ENCODE measurements around the gene ZP1. TPM values are rescaled to one million over a fixed set of nuclear protein-coding genes. Genes with fewer than 3 reads are reported as not detected.

Gene ZP1
- 0.37 and 0.98 TPM in 2 replicates for total RNA-seq

GRCh38 chr11:60866911-60867870 is at the start of gene ZP1:
ZP1 (plus strand) TSS chr11:60867542; CDS start chr11:60867562, 20 bp downstream.

DNA sequence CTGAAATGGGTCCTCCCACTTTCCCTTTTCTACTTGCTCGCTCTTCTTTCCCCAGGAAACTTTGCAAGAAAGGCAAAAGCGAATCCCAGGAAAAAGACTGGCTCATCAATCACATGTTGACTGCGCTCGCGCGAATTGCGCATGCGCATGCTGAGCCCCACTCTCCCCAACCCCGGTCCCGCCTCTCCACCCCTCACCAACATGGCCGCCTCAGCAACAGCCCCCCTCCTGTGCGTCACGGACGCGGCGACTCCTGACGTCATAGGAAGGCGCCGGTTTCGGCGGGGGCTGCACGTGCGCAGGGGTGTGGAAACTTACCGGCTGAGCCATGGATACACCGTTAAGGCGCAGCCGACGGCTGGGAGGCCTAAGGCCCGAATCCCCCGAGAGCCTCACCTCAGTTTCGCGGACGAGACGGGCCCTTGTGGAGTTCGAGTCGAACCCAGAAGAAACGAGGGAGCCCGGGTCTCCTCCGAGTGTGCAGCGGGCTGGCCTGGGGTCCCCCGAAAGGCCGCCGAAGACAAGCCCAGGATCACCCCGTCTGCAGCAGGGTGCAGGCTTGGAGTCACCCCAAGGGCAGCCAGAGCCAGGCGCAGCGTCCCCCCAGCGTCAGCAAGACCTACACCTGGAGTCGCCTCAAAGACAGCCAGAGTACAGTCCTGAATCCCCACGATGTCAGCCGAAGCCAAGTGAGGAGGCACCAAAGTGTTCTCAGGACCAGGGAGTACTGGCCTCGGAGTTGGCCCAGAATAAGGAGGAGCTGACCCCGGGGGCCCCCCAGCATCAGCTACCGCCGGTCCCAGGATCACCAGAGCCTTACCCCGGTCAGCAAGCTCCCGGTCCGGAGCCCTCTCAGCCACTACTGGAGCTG is 25.3 kb upstream of the ZP1 start, which contains the start of gene CCDC86:
Gene CCDC86, plus strand, starts transcription at position 317 of the 871 bp plus-strand sequence. Its CDS starts 12 bp downstream, at position 329.

GRCh38 chr11:60855726-60856633 is 11.4 kb upstream of the ZP1 start, which contains the start of gene PTGDR2:
PTGDR2 (minus strand) TSS chr11:60855950; CDS start chr11:60853722, 2,228 bp downstream.

DNA sequence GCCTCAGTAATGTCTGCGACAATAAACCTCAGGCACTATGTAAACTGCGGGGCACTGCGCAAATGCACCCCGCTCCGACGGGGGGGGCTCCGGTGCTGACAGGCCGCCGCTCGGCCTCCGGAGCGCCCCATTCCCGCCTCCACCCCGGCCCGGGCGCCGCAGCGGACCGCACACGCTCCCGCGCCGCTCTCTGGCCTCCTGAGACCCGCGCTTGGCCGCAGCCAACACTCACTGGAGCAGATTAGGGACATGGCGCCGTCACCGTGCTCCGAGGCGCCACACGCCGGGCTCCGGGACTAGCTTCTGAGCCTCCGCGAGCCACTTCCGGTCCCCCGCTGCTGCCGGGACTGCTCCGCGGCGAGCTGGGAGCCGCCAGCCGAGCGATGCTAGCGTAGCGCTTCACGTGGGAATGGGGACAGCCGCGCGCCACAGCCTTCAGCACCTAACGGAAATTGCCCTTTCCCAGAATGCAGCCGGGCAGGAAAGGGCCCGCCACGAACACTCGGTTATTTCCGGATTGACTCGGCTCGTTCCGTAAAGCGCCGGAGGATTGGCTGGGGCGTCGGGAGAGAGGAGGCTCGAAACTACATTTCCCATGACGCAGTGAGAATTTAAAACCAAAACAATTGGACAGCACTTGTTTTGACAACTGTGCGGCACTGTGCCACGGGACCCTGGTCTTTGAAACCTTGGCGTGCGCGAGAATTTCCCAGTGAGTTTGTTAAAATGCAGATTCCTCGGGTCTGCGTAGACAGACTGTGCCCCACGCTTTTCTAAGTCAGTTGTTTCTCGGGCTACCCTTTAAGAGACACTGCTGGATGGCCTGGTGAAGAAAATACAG is 39.0 kb downstream of the ZP1 start, which contains the start of gene PRPF19:
Gene PRPF19, minus strand, starts transcription at position 454 of the 841 bp plus-strand sequence. Its CDS starts 203 bp downstream, at position 251.

DNA sequence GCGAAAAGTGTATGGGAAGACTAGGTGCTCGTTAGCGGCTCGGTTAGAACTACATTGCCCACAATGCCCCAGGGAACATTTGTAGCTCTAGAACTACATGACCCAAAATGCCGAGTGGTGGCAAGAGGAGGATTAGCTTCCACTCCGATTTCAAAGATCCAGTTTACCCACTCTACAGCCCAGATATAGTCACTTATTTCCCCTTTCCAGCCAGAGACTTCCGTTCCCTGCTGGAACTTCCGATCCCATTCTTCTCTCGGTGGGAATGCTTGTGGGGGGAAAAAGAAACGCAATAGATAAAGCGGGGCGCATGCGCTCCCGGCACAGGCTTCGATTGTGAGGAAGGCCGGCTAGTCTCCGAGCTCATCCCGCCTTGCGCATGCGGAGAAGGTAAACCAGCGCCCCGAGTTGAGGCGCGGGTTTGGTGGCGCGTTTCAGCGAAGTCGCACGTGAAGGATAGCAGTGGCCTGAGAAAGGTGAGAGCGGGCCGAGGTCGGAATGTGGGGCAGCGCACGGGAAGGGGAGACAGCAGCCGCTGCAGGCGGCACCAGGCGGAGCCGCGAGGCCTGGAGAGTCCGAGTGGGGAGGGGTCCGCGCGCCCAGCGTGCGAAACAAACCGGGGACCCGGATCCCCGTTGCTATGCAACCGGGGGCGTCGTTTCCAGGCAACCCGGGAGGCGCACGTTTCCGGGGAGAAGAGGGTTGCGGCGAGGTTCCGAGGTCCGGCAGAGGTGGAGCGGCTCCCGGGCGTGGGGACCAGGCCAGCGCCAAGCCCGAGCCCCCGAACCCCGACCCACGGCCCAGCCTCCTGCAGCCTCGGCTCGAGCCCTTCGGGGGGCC is 46.7 kb downstream of the ZP1 start, which contains the start of gene TMEM109:
Gene TMEM109, plus strand, starts transcription at position 366 of the 840 bp plus-strand sequence. CDS start 5,536 bp downstream, outside the sequence.

DNA sequence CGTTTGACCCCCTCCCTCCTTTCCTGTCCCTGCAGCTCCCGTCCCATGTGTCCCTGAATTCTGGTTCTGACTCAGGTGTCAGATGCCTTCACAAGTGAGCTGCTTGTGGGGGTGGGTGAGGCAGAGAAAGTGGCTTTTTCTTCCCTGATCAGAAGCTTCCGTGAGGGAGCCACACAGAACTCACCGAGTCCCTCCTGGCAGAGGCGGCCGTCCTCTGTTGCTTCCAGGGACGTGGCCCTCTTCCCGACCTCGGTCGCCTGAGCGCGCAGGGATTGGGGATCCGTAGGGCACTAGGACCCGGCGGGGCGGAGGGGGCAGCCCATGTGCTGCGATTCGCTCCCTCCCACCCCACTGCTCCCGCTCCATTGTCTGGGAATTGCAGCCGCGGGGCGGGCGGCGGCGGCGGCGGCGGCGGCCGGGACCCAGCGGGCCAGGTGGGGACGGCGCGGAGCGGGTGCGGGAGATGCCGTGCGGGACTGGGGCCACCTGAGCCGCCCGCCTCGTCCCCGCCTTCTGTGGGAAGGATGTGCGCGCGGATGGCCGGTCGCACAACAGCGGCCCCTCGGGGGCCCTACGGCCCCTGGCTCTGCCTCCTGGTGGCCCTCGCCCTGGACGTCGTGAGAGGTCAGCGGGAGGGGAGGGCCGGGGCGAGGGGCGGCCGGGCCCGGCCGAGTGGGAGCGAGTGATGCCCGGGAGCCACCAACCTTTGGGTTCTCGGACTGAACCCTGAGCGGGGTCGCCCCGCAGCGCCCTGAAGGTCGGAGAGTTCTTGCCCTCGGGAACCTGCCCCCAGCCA is 57.0 kb downstream of the ZP1 start, which contains the start of gene TMEM132A:
Gene TMEM132A, plus strand, starts transcription at position 351 of the 796 bp plus-strand sequence. Its CDS starts 174 bp downstream, at position 525.

Other genes starting within 250 kb of the ZP1 start
- not detected in 2 replicates for gene MS4A8, start 167.9 kb upstream of the ZP1 start, total RNA-seq
- not detected in 2 replicates for gene MS4A18, start 142.8 kb upstream of the ZP1 start, total RNA-seq
- not detected in 2 replicates for gene MS4A15, start 110.7 kb upstream of the ZP1 start, total RNA-seq
- not detected in 2 replicates for gene MS4A10, start 82.2 kb upstream of the ZP1 start, total RNA-seq
- gene CCDC86, start 25.4 kb upstream of the ZP1 start, total RNA-seq: 22.0 and 30.5 TPM in 2 replicates
- gene PTGDR2, start 11.6 kb upstream of the ZP1 start, total RNA-seq: 1.5 and 9.4 TPM in 2 replicates
- gene PRPF19, start 39.0 kb downstream of the ZP1 start, total RNA-seq: 54.0 and 62.8 TPM in 2 replicates
- 36.9 and 39.7 TPM in 2 replicates for gene TMEM109, start 46.6 kb downstream of the ZP1 start, total RNA-seq
- 5.9 and 6.6 TPM in 2 replicates for gene TMEM132A, start 56.9 kb downstream of the ZP1 start, total RNA-seq
- gene SLC15A3, start 84.6 kb downstream of the ZP1 start, total RNA-seq: 4.5 and 8.1 TPM in 2 replicates
- not detected in 2 replicates for gene CD6, start 104.1 kb downstream of the ZP1 start, total RNA-seq
- gene CD5, start 234.9 kb downstream of the ZP1 start, total RNA-seq: not detected in 2 replicates

Measured in subcutaneous preadipocyte (primary cell).